Upper lobe of left lung (tissue), 6 donors: ENCODE measurements around the gene YWHAE. TPM values are rescaled to one million over a fixed set of nuclear protein-coding genes. Genes with fewer than 3 reads are reported as not detected.
A peak's percentile ranks its signal among the peaks of the same experiment; 100 is the strongest.

Experiments
- ATAC-seq, 2 donors: fragments of 200-7000 bp; cut with Tn5 transposase; one replicate each; pipeline ENCODE4 v1.9.1; 2022; ENCODE audit warnings: mild to moderate bottlenecking in 2 of 2, moderate library complexity in 2 of 2; ENCODE audit not compliant: low FRiP score in 2 of 2
- DNase-seq, 2 donors: peaks; one replicate each; pipeline ENCODE4 v3.0.0-alpha.2; 2019 to 2020
- H3K27ac ChIP-seq, 4 donors: fragments of 200-600 bp; sonication (generic); one replicate each; pipeline ENCODE4 v1.5.1; 2016 to 2019
- H3K27me3 ChIP-seq, 4 donors: fragments of 200-600 bp; sonication (generic); one replicate each; pipeline ENCODE4 v1.5.1; 2017 to 2019
- H3K36me3 ChIP-seq, 4 donors: fragments of 200-600 bp; sonication (generic); one replicate each; pipeline ENCODE4 v1.5.1; 2016 to 2019
- H3K4me1 ChIP-seq, 4 donors: fragments of 200-600 bp; sonication (generic); one replicate each; pipeline ENCODE4 v1.5.1; 2018 to 2019
- H3K4me3 ChIP-seq, 4 donors: fragments of 200-600 bp; sonication (generic); one replicate each; pipeline ENCODE4 v1.5.1; 2017 to 2019; ENCODE audit warnings: mild to moderate bottlenecking in 2 of 4, moderate library complexity in 1 of 4
- H3K9me3 ChIP-seq, 4 donors: fragments of 200-600 bp; sonication (generic); one replicate each; pipeline ENCODE4 v1.5.1; 2018 to 2019
- EP300 ChIP-seq, 4 donors: sonication (generic); formaldehyde crosslinking; IDR thresholded peaks; one replicate each; pipeline ENCODE4 v1.5.1; 2017; ENCODE audit warnings: antibody characterized with exemption in 4 of 4, control low read depth in 2 of 4
- POLR2A ChIP-seq, 4 donors: fragments of 450-650 bp; IDR thresholded peaks; one replicate each; pipeline ENCODE4 v1.5.1; 2016 to 2017; ENCODE audit warnings: antibody characterized with exemption in 4 of 4, mild to moderate bottlenecking in 2 of 4
- POLR2AphosphoS5 ChIP-seq, 2 donors: sonication (generic); formaldehyde crosslinking; IDR thresholded peaks; one replicate each; pipeline ENCODE4 v1.5.1; 2017; ENCODE audit warnings: antibody characterized with exemption in 2 of 2
- WGBS, 2 donors: methylation state at CpG; one replicate each; pipeline ENCODE4 v1.1.5; 2017 to 2018; 5-methylcytosine and 5-hydroxymethylcytosine counted together
- small RNA-seq, 4 donors: library from RNA; depleted of rRNA; stranded (forward); fragments of <200 nt; gene quantifications; one replicate each; pipeline ENCODE3, GENCODE V24; 2016
- total RNA-seq, 6 donors: library from RNA; depleted of rRNA in 4 of 6; stranded (reverse); fragments of >200 nt in 4 of 6; gene quantifications; one replicate each; pipeline versions ENCODE4 v1.1.0 to v1.2.1, GENCODE V29; 2016 to 2021
- TF ChIP-seq, protein P1 (sequence below), 6 experiments: fragments of 450-650 bp in 4 of 6; fragments of 200-600 bp in 2 of 6; sonication (generic) in 2 of 6; IDR thresholded peaks; one replicate each; pipeline ENCODE4 v1.5.1; 2016 to 2019; ENCODE audit warnings: antibody characterized with exemption in 6 of 6
- donor health status: DM: no; HTN: no; CAD: no; lungs with moderate emphysema.
- donor health status: DM: no; HTN: yes; CAD: no; lungs with severe emphysema.

The YWHAE gene
- total RNA-seq, 6 donors from 2014 or later = 318 to 698 (median 384) TPM

DNA sequence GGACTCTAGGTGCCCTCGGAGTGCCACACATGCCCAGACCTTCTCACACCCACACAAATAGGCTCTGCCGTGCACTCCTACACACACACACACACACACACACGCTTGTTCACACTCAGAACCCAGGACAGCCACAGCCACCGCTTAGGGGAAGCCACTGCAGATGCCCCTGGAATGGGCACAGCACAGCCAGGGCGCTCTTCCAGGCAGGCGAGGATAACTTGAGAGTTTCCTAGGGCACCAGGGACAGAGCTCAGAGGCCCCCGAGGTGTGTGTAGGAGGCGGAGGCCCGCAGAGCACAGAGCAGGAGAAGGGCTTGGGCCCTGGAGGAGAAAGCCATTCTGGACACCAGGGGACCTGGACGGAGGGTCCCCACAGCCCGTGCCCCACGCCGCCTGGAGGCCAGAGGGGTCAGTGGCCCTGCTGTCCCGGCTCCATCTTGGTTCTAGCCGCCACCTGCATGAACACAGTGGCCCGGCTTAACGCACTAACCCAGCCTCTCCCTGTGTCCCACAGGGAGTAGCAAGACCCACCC lies 99.6 kb downstream of the YWHAE start:
- TF ChIP-seq POLR2AphosphoS5 (IDR thresholded peaks at IDR 0.05) (no peak), EP300 (IDR thresholded peaks at IDR 0.05) (no peak), POLR2A (IDR thresholded peaks at IDR 0.05) (no peak)
- TF ChIP-seq, protein P1, sequence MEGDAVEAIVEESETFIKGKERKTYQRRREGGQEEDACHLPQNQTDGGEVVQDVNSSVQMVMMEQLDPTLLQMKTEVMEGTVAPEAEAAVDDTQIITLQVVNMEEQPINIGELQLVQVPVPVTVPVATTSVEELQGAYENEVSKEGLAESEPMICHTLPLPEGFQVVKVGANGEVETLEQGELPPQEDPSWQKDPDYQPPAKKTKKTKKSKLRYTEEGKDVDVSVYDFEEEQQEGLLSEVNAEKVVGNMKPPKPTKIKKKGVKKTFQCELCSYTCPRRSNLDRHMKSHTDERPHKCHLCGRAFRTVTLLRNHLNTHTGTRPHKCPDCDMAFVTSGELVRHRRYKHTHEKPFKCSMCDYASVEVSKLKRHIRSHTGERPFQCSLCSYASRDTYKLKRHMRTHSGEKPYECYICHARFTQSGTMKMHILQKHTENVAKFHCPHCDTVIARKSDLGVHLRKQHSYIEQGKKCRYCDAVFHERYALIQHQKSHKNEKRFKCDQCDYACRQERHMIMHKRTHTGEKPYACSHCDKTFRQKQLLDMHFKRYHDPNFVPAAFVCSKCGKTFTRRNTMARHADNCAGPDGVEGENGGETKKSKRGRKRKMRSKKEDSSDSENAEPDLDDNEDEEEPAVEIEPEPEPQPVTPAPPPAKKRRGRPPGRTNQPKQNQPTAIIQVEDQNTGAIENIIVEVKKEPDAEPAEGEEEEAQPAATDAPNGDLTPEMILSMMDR (IDR thresholded peaks at IDR 0.05) = no peak
- Histone ChIP-seq H3K4me1 (peaks cover 0 to 7% (median 5%) of the 10 kb centered on the region in 4 donors), H3K9me3 (no peaks in the 10 kb centered on the region), H3K36me3 (no peaks in the 10 kb centered on the region), H3K4me3 (no peak overlapping the region), H3K27ac (no peak overlapping the region), H3K27me3 (peaks cover 0 to 7% (median 0%) of the 10 kb centered on the region in 4 donors)
- ATAC-seq (no peak), DNase-seq (peak in 1 of 2 donors; percentile 77)
- WGBS, 2 donors = 85 to 87% methylated on average over 13 to 17 of the region's 17 CpGs

DNA sequence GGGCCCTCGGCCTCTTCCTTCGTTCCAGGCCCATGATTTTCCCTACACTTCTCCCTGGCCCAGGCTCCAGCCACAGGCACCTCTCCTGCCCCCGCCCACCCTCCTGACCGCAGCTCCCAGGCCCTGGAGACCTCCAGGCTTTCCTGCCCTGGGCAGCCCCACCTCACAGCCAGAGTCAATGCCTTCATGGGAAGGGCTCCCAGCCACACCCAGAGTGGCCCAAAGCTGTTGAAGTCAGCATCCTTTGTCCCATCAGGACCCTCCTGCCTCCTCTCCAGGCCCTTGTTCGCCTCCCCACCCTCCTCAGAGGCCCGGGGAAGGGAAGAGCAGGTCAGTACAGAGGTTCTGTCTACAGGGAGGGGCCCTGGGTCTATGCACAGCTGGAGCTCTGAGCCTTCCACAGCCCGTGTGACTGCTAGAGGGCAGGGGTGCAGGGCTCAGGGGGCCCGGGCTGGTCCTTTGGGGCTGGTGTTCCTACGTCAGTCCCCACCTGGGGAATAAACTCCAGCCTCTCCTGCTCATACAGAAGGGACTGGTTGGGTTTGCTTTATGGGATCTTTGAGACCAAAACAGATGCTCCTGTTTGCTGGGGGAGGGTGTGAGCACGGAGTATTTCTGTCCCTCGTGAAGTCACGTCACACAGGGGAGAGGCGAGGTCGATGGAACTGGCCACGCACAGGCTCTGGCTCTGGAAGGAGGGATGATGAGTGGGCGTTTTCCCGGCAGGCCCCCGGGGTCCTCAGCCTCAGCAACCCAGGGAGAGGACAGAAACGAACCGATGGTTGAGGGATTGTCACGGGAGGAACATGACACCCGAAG lies 100.3 kb downstream of the YWHAE start:
- DNase-seq = no peak
- Histone ChIP-seq H3K36me3 (no peaks in the 10 kb centered on the region), H3K4me3 (no peak overlapping the region), H3K27me3 (peaks cover 0 to 7% (median 0%) of the 10 kb centered on the region in 4 donors), H3K27ac (no peak overlapping the region), H3K4me1 (peaks cover 0 to 7% (median 5%) of the 10 kb centered on the region in 4 donors), H3K9me3 (no peaks in the 10 kb centered on the region)
- WGBS, 2 donors = 84 to 91% methylated on average over 19 of the region's 22 CpGs
- ATAC-seq = no peak
- no peak for TF ChIP-seq EP300 (IDR thresholded peaks at IDR 0.05)
- no peak for TF ChIP-seq POLR2A (IDR thresholded peaks at IDR 0.05)
- no peak for TF ChIP-seq POLR2AphosphoS5 (IDR thresholded peaks at IDR 0.05)
- TF ChIP-seq, protein P1 (IDR thresholded peaks at IDR 0.05) = no peak

DNA sequence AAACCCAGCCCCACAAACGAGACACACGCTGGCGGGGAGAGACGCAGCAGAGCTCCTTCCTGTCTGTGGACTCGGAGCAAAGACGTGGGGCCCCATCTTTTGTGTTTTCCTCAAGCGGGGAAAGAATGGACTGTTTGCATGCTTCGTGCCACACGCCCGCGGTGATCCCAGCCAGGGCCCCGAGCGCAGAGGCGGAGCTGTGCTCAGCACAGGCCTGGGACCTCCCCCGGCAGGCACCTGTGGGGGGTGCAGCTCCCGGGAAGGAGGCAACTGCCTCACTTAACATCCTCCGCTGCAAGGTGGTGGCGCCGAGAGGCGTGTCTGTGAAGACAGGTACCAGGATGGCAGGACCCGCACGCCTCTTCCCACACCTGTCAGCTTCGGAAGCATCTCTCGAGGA lies 101.4 kb downstream of the YWHAE start:
- peaks cover 0 to 7% (median 0%) of the 10 kb centered on the region in 4 donors for H3K27me3 ChIP-seq
- no peak for TF ChIP-seq EP300 (IDR thresholded peaks at IDR 0.05)
- no peak for TF ChIP-seq POLR2A (IDR thresholded peaks at IDR 0.05)
- TF ChIP-seq, protein P1 (IDR thresholded peaks at IDR 0.05) = no peak
- no peak overlapping the region for H3K27ac ChIP-seq
- no peaks in the 10 kb centered on the region for H3K9me3 ChIP-seq
- ATAC-seq (no peak), DNase-seq (peak in 1 of 2 donors; percentile 81)
- peaks cover 0 to 7% (median 5%) of the 10 kb centered on the region in 4 donors for H3K4me1 ChIP-seq
- 0 to 17% methylated on average over 2 to 24 of the region's 24 CpGs for WGBS, 2 donors
- no peaks in the 10 kb centered on the region for H3K36me3 ChIP-seq
- H3K4me3 ChIP-seq = no peak overlapping the region

Small RNA genes lying within 50 kb of the gene (small RNA-seq; reads per million reads assigned to genes)
- 0 reads per million in 4 donors for gene AC032044.2

Other genes starting within 250 kb of the YWHAE start
- gene ABR, start 220.2 kb downstream of the YWHAE start, total RNA-seq = 100 to 1,000 TPM; 117 to 645 (median 206) TPM
- not detected for gene BHLHA9, start 129.8 kb downstream of the YWHAE start, total RNA-seq
- not detected for gene TRARG1, start 120.6 kb downstream of the YWHAE start, total RNA-seq
- gene CRK, start 56.0 kb upstream of the YWHAE start, total RNA-seq = 100 to 1,000 TPM in 1 of 6 donors, 10 to 100 TPM in 5; 37.7 to 121 (median 65.8) TPM
- 100 to 1,000 TPM; 186 to 358 (median 266) TPM for gene MYO1C, start 92.5 kb upstream of the YWHAE start, total RNA-seq
- 100 to 1,000 TPM in 2 of 6 donors, 10 to 100 TPM in 4; 60.9 to 155 (median 84.6) TPM for gene INPP5K, start 116.4 kb upstream of the YWHAE start, total RNA-seq
- 10 to 100 TPM; 35.0 to 90.2 (median 53.4) TPM for gene PITPNA, start 162.6 kb upstream of the YWHAE start, total RNA-seq
- 10 to 100 TPM; 16.9 to 79.0 (median 49.2) TPM for gene SLC43A2, start 228.6 kb upstream of the YWHAE start, total RNA-seq
- gene SCARF1, start 245.5 kb upstream of the YWHAE start, total RNA-seq = 10 to 100 TPM; 22.0 to 93.2 (median 55.5) TPM
- gene RILP, start 249.6 kb upstream of the YWHAE start, total RNA-seq = 100 to 1,000 TPM in 2 of 6 donors, 10 to 100 TPM in 4; 43.7 to 192 (median 85.4) TPM